GM19452 (cell line): ENCODE measurements around the gene LSS.
"Not testable (repeated sequence)": the region's sequence is repeated elsewhere in the genome, so short reads cannot be mapped to it uniquely, and the experiment has no call there.

Experiments
- ATAC-seq: cut with Tn5 transposase; IDR thresholded peaks from one replicate; pipeline ENCODE4 v1.9.1; 2021; ENCODE audit not compliant: unreplicated experiment

The LSS gene

GRCh38 chr21:46142582-46143473 is 85.7 kb downstream of the LSS start:
- no peak for ATAC-seq

GRCh38 chr21:46141767-46142581 is 86.6 kb downstream of the LSS start:
- no peak for ATAC-seq

GRCh38 chr21:46140352-46141003 is 88.1 kb downstream of the LSS start:
- not testable (repeated sequence) for ATAC-seq

GRCh38 chr21:46139686-46140085 is 88.9 kb downstream of the LSS start:
- ATAC-seq: no peak

DNA sequence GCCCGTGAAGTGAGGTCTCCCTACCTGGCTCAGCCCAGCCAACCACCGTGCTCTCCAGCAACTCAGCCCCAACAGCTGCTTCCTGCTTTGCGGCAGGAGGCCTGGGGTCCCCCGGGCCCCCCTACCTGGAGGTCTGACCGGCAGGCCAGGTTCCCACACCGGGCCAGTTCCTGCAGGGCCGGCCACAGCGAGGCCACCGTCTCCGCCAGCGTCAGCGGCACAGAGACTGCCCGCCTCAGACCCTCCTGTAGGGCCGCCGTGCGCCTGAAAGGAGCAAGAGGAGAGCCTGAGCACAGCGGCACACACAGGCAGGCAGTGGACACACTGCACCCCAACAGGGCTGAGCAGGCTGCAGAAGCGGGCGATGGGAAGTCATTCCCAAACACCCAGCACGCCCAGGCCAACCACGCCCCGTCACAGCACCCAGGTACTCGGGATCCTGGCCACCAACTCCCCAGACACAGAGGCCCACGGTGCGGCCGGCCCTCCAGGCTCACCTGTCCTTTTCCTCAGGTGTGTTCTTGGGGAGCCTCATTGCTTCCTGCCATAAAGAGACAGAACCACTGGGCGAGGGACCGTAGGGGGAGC is 90.1 kb downstream of the LSS start:
- ATAC-seq: no peak
